GM20000 (cell line): ENCODE measurements around the gene UCMA.

Source experiments
- DNase-seq: peaks from one replicate; pipeline ENCODE4 v3.0.0; 2012; ENCODE audit warnings: low spot score
- TF ChIP-seq, protein P1 (sequence below): IDR thresholded peaks from 2 replicates; pipeline ENCODE4 v1.5.1; 2012; ENCODE audit warnings: mild to moderate bottlenecking, control low read depth; ENCODE audit errors: extremely low read depth, missing control alignments

UCMA gene

DNA sequence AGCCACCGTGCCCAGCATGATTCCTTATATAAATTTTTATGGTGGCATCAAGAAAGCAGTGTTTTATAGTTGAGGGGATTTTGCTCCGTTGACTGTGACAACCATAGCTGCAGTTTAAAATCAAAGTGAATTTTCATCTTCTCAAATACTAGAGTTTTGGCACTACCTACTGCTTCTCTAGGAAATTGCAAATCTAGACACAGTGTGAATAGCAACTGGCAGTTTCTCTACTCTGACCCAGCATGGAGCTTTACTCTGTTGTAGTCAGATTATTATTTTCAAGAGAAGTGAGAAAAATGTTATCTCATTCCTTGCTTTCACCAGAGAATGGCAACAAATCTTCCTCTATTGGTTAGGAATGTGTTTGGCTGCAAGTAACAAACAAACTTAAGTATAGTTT is 49.9 kb downstream of the UCMA start:
- TF ChIP-seq, protein P1, sequence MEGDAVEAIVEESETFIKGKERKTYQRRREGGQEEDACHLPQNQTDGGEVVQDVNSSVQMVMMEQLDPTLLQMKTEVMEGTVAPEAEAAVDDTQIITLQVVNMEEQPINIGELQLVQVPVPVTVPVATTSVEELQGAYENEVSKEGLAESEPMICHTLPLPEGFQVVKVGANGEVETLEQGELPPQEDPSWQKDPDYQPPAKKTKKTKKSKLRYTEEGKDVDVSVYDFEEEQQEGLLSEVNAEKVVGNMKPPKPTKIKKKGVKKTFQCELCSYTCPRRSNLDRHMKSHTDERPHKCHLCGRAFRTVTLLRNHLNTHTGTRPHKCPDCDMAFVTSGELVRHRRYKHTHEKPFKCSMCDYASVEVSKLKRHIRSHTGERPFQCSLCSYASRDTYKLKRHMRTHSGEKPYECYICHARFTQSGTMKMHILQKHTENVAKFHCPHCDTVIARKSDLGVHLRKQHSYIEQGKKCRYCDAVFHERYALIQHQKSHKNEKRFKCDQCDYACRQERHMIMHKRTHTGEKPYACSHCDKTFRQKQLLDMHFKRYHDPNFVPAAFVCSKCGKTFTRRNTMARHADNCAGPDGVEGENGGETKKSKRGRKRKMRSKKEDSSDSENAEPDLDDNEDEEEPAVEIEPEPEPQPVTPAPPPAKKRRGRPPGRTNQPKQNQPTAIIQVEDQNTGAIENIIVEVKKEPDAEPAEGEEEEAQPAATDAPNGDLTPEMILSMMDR = no peak
- DNase-seq = no peak

DNA sequence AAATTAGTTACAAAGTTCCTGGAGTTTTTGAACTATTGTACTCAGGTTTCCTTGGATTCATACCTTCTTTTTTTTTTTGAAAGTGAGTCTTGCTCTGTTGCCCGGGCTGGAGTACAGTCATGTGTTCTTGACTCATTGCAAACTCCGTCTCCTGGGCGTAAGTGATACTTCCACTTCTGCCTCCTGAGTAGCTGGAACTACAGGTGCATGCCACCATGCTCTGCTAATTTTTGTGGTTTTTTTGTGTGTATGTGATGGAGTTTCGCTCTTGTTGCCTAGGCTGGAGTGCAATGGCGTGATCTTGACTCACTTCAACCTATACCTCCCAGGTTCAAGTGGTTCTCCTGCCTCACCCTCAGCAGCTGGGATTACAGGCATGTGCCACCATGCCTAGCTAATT is 50.5 kb downstream of the UCMA start:
- DNase-seq = no peak
- TF ChIP-seq, protein P1 = no peak

DNA sequence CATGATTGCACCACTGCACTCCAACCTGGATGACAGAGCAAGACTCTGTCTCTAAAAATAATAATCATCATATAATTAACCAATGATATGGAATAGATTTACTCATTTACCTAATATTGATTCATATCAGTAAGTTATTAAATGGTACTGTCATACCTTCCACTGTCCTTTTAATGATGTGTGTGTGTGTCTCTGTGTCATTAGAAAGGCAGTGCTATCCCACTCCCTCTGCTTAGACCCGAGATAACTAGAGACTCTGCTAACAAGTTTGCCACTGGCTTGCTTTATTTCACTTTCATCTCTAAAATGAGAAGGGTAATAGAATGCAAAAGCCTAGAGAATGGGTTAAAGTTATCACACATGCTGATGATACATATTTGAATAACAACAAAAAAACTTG is 51.8 kb downstream of the UCMA start:
- DNase-seq = no peak
- TF ChIP-seq, protein P1 = no peak

DNA sequence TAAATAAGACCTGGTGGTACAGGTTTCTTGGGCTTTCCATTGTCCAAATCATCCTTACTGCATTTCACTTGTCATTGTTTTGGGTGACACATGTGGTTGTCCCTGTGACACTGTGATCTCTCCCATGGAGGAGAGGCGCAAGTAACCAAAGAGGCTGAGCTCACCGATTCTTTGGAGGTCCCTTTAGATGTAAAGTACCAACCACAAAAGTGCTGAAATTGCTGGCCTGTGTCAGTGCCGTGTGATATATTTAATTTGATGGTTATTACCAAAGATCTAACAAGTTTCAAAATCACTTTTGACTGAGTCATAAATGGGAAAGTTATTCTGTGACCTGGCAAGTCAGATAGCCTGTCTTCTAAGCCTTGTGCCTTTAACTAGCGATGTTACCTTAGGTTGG is 53.4 kb downstream of the UCMA start:
- no peak for DNase-seq
- TF ChIP-seq, protein P1 = no peak

DNA sequence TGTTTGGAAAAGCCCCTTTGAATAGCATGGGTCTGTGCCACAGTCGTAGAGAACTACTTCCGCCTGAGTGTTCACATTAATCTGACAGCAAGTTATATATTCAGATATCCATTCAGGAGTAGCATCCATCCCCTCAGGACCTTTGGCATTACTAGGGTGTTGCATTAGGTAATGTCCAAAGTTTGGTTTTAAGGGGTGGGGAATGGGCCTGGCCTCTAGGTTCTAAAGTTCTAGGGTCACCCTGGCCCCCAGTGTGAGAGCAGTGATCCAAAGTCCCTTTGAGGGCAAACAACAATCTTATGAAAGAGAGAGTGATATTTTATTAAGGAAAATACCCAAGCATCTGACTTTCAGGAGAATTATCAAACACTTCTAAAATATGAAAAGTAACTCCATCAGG is 60.6 kb downstream of the UCMA start:
- DNase-seq = no peak
- TF ChIP-seq, protein P1 = no peak
